Mesothelial cell of epicardium (in vitro differentiated cells): ENCODE results near the gene CLDN4. TPM values are rescaled to one million over a fixed set of nuclear protein-coding genes. Genes with fewer than 3 reads are reported as not detected.

ENCODE experiments used
- DNase-seq, 2 experiments: peaks; one replicate each; pipeline ENCODE4 v3.0.0; 2021; ENCODE audit warnings: low spot score in 2 of 2; ENCODE audit not compliant: unreplicated experiment in 2 of 2
- H3K27ac Mint-ChIP-seq: 2 replicates; pipeline ENCODE4 v1.8.0; 2021; ENCODE audit warnings: mixed read lengths
- H3K27me3 Mint-ChIP-seq: 2 replicates; pipeline ENCODE4 v1.8.0; 2021; ENCODE audit warnings: low read depth, mixed read lengths
- H3K36me3 Mint-ChIP-seq: 2 replicates; pipeline ENCODE4 v1.8.0; 2021; ENCODE audit warnings: mixed read lengths
- H3K4me1 Mint-ChIP-seq: 2 replicates; pipeline ENCODE4 v1.8.0; 2021; ENCODE audit warnings: mixed read lengths
- H3K4me3 Mint-ChIP-seq: 2 replicates; pipeline ENCODE4 v1.8.0; 2021; ENCODE audit warnings: mild to moderate bottlenecking, moderate library complexity, mixed read lengths
- H3K9me3 Mint-ChIP-seq: 2 replicates; pipeline ENCODE4 v1.8.0; 2021; ENCODE audit warnings: mixed read lengths
- CTCF ChIP-seq: fragments of 200-600 bp; sonication (generic); IDR thresholded peaks from one replicate; pipeline ENCODE4 v1.5.0; 2021; ENCODE audit warnings: antibody characterized with exemption; ENCODE audit not compliant: unreplicated experiment
- total RNA-seq: library from RNA; stranded (reverse); gene quantifications from 3 replicates; pipeline ENCODE4 v1.2.1, GENCODE V29; 2021

CLDN4 gene
- total RNA-seq, 1 donor from 2014 or later, result 165 TPM

- H3K4me1 Mint-ChIP-seq, result peaks cover 15% of the 10 kb centered on the region
- H3K27ac Mint-ChIP-seq, result no peak overlapping the region
- TF ChIP-seq CTCF, result no peak
- H3K27me3 Mint-ChIP-seq, result no peaks in the 10 kb centered on the region
- H3K4me3 Mint-ChIP-seq, result no peak overlapping the region
- H3K9me3 Mint-ChIP-seq, result no peaks in the 10 kb centered on the region
- no peak for DNase-seq
- H3K36me3 Mint-ChIP-seq, result no peaks in the 10 kb centered on the region
Measured at GRCh38 chr7:73839290-73839689, 8.5 kb downstream of the CLDN4 start.

GRCh38 chr7:73839743-73840714, 9.2 kb downstream of the CLDN4 start:
- no peaks in the 10 kb centered on the region for H3K27me3 Mint-ChIP-seq
- H3K27ac Mint-ChIP-seq, result no peak overlapping the region

GRCh38 chr7:73840715-73841379, 10.1 kb downstream of the CLDN4 start:
- Mint-ChIP-seq H3K27ac (no peak overlapping the region), H3K27me3 (no peaks in the 10 kb centered on the region), H3K4me3 (peak overlapping the region; percentile 89), H3K9me3 (no peaks in the 10 kb centered on the region), H3K36me3 (no peaks in the 10 kb centered on the region), H3K4me1 (peaks cover 26% of the 10 kb centered on the region)
- DNase-seq, result no peak
- TF ChIP-seq CTCF, result no peak

More at GRCh38 chr7:73839743-73840714, 9.2 kb downstream of the CLDN4 start:
- no peak for DNase-seq
- Mint-ChIP-seq H3K36me3 (no peaks in the 10 kb centered on the region), H3K4me3 (peak overlapping the region; percentile 40), H3K9me3 (no peaks in the 10 kb centered on the region), H3K4me1 (peaks cover 20% of the 10 kb centered on the region)
- TF ChIP-seq CTCF, result peak; percentile 35

GRCh38 chr7:73841689-73842066, 10.9 kb downstream of the CLDN4 start:
- peak overlapping the region; percentile 89 for H3K4me3 Mint-ChIP-seq
- no peak overlapping the region for H3K27ac Mint-ChIP-seq
- H3K27me3 Mint-ChIP-seq, result no peaks in the 10 kb centered on the region
- DNase-seq, result no peak
- TF ChIP-seq CTCF, result no peak
- no peaks in the 10 kb centered on the region for H3K36me3 Mint-ChIP-seq
- H3K4me1 Mint-ChIP-seq, result peaks cover 30% of the 10 kb centered on the region
- no peaks in the 10 kb centered on the region for H3K9me3 Mint-ChIP-seq

- Mint-ChIP-seq H3K4me1 (peaks cover 30% of the 10 kb centered on the region), H3K27ac (peak within 1 kb of the TSS; percentile 89)
- no peak for TF ChIP-seq CTCF
Measured at GRCh38 chr7:73842067-73842976, 11.5 kb downstream of the CLDN4 start, which contains the start of gene METTL27. Gene METTL27, minus strand, starts transcription at chr7:73842516. Its CDS starts 376 bp downstream, at chr7:73842140.

More at GRCh38 chr7:73842067-73842976, 11.5 kb downstream of the CLDN4 start, which contains the start of gene METTL27:
- Mint-ChIP-seq H3K4me3 (peak within 1 kb of the TSS; percentile 89), H3K27me3 (no peaks in the 10 kb centered on the region), H3K36me3 (no peaks in the 10 kb centered on the region), H3K9me3 (no peaks in the 10 kb centered on the region)
- peak; percentile 85 to 89 for DNase-seq
